H1 (cell line): ENCODE data around the gene GGA3. TPM values are rescaled to one million over a fixed set of nuclear protein-coding genes. Genes with fewer than 3 reads are reported as not detected.

ENCODE experiments used
- CHD2 ChIP-seq: IDR thresholded peaks from 2 replicates; pipeline ENCODE4 v1.6.1; 2012; ENCODE audit warnings: low read length, improper control_type of control experiment
- NANOG ChIP-seq: IDR thresholded peaks from 2 replicates; pipeline ENCODE4 v1.6.1; 2011; ENCODE audit warnings: low read length, low read depth, mild to moderate bottlenecking, inconsistent platforms; ENCODE audit not compliant: insufficient read depth, poor library complexity, severe bottlenecking
- POU5F1 ChIP-seq: IDR thresholded peaks from 2 replicates; pipeline ENCODE4 v1.6.1; 2011; ENCODE audit warnings: low read depth, mild to moderate bottlenecking, low read length, moderate library complexity
- SIRT6 ChIP-seq: IDR thresholded peaks from one replicate; pipeline ENCODE4 v1.7.1; 2012; ENCODE audit warnings: low read length, inconsistent platforms
- polyA plus RNA-seq, 7 experiments: library from polyadenylated mRNA; depleted of rRNA in 3 of 7; stranded (reverse) in 5 of 7; unstranded in 2 of 7; fragments of >200 nt in 5 of 7; fragments of 200-250 nt in 2 of 7; gene quantifications; 1 replicate in 5 of 7; 2 replicates in 1 of 7; 4 replicates in 1 of 7; pipeline versions ENCODE4 v1.2.1 to v1.2.3, GENCODE V29; 2011 to 2013; ENCODE audit warnings: missing spikeins in 2 of 7, mixed read lengths in 2 of 7
- total RNA-seq: library from RNA; stranded (reverse); fragmentation: NEBNext Ultra II Directional; extraction: Animal tissue kit (Norgen Biotek cat#: 25700); gene quantifications from 2 replicates; pipeline ENCODE4 v1.2.1, GENCODE V29; 2021

Gene GGA3
- total and polyA plus RNA-seq, 2 of the 8 experiments (the other 6 are each of a cell fraction or from before 2014, with no cell fraction given), result 40.6 to 60.0 TPM

DNA sequence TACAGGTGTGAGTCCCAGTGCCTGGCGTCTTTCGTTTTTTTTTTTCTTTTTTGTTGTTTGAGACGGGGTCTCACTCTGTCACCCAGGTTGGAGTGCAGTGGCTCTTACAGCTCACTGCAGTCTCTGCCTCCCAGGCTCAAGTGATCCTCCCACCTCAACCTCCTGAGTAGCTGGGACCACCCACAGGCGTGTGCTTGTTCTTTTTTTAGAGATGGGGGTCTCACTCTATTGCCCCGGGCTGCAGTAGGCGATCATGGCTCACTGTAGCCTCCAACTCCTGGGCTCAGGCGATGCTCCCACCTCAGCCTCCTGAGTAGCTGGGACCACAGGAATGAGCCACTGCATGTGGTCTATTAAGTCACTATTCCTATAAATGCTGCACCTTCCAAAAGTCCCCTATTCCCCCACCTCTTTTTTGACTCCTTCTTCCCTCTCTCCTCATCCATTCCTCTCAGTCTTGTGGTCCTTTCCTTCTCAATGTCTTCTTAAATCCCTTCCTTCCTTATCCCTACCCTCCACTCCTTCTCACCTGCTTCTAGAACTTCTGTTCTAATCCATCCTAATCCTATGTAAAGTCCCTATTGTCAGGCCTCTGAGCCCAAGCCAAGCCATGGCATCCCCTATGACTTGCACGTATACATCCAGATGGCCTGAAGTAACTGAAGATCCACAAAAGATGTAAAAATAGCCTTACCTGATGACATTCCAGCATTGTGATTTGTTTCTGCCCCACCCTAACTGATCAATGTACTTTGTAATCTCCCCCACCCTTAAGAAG is 9.2 kb downstream of the GGA3 start (continued):
- TF ChIP-seq POU5F1 (no peak), CHD2 (no peak), SIRT6 (no peak), NANOG (no peak)
